Measurements from ENCODE around the gene CCDC57.

DNA sequence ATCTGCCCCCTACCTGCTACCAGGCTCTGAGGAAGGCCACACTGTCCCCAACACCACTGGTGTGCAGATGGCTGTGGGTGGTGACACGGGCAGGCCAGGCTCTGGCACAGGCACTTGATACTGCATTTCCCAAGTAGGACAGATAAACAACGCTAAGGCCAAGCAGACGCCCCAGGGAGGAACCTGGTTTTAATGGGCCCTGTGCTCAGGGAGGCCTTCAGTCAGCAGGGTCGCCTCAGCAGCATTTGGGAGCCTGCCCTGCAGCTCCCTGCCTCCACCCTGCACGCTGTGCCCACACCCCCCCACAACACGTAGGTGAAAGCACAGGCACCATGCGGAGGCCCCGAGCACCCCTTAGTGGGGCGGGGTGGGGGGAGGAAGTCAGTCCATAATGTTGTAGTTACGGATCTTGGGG, 111.3 kb downstream of the CCDC57 start:
- TF ChIP-seq, protein P1, sequence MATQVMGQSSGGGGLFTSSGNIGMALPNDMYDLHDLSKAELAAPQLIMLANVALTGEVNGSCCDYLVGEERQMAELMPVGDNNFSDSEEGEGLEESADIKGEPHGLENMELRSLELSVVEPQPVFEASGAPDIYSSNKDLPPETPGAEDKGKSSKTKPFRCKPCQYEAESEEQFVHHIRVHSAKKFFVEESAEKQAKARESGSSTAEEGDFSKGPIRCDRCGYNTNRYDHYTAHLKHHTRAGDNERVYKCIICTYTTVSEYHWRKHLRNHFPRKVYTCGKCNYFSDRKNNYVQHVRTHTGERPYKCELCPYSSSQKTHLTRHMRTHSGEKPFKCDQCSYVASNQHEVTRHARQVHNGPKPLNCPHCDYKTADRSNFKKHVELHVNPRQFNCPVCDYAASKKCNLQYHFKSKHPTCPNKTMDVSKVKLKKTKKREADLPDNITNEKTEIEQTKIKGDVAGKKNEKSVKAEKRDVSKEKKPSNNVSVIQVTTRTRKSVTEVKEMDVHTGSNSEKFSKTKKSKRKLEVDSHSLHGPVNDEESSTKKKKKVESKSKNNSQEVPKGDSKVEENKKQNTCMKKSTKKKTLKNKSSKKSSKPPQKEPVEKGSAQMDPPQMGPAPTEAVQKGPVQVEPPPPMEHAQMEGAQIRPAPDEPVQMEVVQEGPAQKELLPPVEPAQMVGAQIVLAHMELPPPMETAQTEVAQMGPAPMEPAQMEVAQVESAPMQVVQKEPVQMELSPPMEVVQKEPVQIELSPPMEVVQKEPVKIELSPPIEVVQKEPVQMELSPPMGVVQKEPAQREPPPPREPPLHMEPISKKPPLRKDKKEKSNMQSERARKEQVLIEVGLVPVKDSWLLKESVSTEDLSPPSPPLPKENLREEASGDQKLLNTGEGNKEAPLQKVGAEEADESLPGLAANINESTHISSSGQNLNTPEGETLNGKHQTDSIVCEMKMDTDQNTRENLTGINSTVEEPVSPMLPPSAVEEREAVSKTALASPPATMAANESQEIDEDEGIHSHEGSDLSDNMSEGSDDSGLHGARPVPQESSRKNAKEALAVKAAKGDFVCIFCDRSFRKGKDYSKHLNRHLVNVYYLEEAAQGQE (IDR thresholded peaks at IDR 0.05; ENCODE audit: insufficient read depth in 1 of 2, low read depth in 2 of 2, low read length in 2 of 2) = no peak
- TF ChIP-seq SIN3A (IDR thresholded peaks at IDR 0.05; ENCODE audit: borderline replicate concordance, insufficient read depth, low read length) = no peak
- no peak for TF ChIP-seq POLR2AphosphoS5 (IDR thresholded peaks at IDR 0.05; ENCODE audit: low read depth, low read length)
- no peak for TF ChIP-seq TAF1 (IDR thresholded peaks at IDR 0.05; ENCODE audit: borderline replicate concordance, insufficient read depth, low read length)

Measured in PFSK-1 (cell line).